ENCODE data around the gene HIRA.
A peak's percentile ranks its signal among the peaks of the same experiment; 100 is the strongest.
"Not testable (repeated sequence)": the region's sequence is repeated elsewhere in the genome, so short reads cannot be mapped to it uniquely, and the experiment has no call there.

HIRA gene

GRCh38 chr22:19306535-19306934 is 125.0 kb downstream of the HIRA start:
- H3K27me3 ChIP-seq (ENCODE audit: low read depth); H3K9me3 ChIP-seq; in situ Hi-C loops (cut with MboI; ENCODE audit: low sequenced_read_pairs); H3K4me1 ChIP-seq; H3K36me3 ChIP-seq (replicated peaks); DNase-seq (ENCODE audit: low spot score in 2 of 2); H3K4me3 ChIP-seq: not testable (repeated sequence)

DNA sequence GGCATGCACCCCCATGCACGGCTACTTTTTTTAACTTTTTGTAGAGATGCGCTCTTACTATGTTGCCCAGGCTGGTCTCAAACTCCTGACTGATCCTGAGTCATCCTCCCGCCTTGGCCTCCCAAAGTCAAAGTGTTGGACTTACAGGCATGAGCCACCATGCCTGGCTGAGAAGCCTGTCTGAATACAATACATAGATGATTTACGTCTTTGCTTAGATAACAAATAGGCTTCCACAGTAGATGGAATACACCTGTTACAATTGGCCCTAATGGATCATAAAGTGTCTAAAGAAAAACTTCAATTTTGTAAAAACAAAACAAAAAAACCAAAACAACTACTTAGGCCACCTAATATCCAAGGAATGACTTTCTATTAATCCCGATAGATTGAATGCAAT is 127.0 kb downstream of the HIRA start:
- H3K4me3 ChIP-seq, result no peak overlapping the region
- no peaks in the 10 kb centered on the region for H3K27me3 ChIP-seq (ENCODE audit: low read depth)
- H3K4me1 ChIP-seq, result no peaks in the 10 kb centered on the region
- no peaks in the 10 kb centered on the region for H3K9me3 ChIP-seq
- no peak for DNase-seq (ENCODE audit: low spot score in 2 of 2)
- in situ Hi-C loops (cut with MboI; ENCODE audit: low sequenced_read_pairs), result no loop called here
- H3K36me3 ChIP-seq (replicated peaks), result no peaks in the 10 kb centered on the region

DNA sequence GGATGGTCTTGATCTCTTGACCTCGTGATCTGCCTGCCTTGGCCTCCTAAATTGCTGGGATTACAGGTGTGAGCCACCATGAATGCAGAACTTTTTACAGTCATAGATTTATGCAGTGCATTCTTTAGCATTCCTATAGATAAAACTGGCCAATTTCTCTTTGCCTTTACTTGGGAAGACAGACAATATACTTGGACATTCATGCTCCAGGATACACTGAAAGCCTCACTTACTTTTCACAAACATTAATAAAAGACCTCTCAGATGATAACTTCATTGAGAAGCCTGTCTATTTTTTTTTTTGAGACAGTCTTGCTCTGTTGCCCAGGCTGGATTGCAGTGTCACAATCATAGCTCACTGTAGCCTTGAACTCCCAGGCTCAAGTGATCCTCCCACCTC is 127.7 kb downstream of the HIRA start:
- Histone ChIP-seq H3K4me1 (peaks cover 5% of the 10 kb centered on the region), H3K4me3 (no peak overlapping the region), H3K9me3 (no peaks in the 10 kb centered on the region), H3K36me3 (replicated peaks) (no peaks in the 10 kb centered on the region), H3K27me3 (ENCODE audit: low read depth) (no peaks in the 10 kb centered on the region)
- in situ Hi-C loops (cut with MboI; ENCODE audit: low sequenced_read_pairs), result no loop called here
- DNase-seq (ENCODE audit: low spot score in 2 of 2), result no peak

DNA sequence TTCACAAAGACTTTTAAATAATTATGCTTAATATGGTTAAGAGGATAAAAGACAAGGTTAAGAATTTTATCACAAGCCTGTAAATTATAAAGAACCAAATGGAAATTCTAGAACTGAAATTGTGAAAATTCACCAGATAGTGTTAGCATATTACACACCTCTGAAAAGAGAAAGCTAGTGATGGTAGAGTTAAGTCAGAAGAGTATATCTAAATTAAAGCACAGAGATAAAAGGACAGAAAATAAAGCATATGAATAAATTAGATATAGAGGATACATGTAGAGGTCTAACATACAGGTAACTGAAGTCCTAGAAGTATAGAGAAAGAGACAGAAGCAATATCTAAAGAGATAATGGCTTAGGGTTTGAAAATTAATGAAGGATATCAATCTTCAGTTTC is 135.8 kb downstream of the HIRA start:
- Histone ChIP-seq H3K4me1 (peaks cover 27% of the 10 kb centered on the region), H3K27me3 (ENCODE audit: low read depth) (no peaks in the 10 kb centered on the region), H3K36me3 (replicated peaks) (no peaks in the 10 kb centered on the region), H3K4me3 (no peak overlapping the region), H3K9me3 (no peaks in the 10 kb centered on the region)
- no peak for DNase-seq (ENCODE audit: low spot score in 2 of 2)
- in situ Hi-C loops (cut with MboI; ENCODE audit: low sequenced_read_pairs), result no loop called here

DNA sequence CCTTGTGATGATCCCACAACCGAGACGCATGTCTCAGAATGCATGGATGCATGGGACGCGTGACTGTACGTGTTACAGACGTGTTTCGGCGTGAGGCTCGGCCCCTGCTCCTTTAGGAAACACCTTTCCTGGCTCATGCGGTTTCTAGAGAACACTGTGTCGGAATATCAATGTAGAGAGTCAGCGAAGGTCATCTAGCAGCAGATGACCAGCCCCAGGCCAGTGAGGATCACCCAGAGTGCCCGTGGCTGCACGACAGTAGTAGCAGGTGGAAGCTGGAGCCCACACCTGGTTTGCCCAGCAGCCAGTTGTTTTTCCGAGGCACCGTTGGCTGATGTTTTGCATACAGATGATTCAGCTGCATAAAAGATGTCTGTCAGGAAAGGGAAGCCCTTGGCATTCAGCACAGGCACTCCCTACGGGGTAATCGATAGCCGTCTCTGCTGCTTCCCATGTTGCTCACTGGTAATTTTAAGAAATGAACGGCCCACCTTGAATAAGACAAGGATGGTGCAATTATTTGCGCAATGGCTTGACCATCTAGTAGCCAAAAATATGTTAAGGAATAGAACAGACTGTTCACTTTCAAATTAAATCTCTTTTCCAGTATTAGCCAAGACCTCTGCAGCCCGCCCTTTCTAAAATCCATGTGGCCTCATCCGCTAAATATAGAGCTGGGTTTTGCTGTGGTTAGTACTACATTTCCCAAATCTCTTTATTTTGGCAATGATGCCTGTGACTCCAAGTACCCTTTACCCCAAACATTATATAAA is 138.9 kb downstream of the HIRA start:
- H3K9me3 ChIP-seq, result no peaks in the 10 kb centered on the region
- no peaks in the 10 kb centered on the region for H3K27me3 ChIP-seq (ENCODE audit: low read depth)
- H3K4me3 ChIP-seq, result peak overlapping the region; percentile 54
- H3K4me1 ChIP-seq, result peaks cover 20% of the 10 kb centered on the region
- no peaks in the 10 kb centered on the region for H3K36me3 ChIP-seq (replicated peaks)
- no peak for DNase-seq (ENCODE audit: low spot score in 2 of 2)
- in situ Hi-C loops (cut with MboI; ENCODE audit: low sequenced_read_pairs), result no loop called here

GRCh38 chr22:19291580-19292457 is 139.7 kb downstream of the HIRA start, which contains the start of gene CLTCL1:
CLTCL1 (minus strand) TSS chr22:19291719; CDS start chr22:19291641, 78 bp downstream.
- in situ Hi-C loops (cut with MboI; ENCODE audit: low sequenced_read_pairs), result no loop called here
- DNase-seq (ENCODE audit: low spot score in 2 of 2), result peak; percentile 79 to 91
- Histone ChIP-seq H3K4me1 (peaks cover 20% of the 10 kb centered on the region), H3K36me3 (replicated peaks) (no peaks in the 10 kb centered on the region), H3K9me3 (no peaks in the 10 kb centered on the region), H3K27me3 (ENCODE audit: low read depth) (no peaks in the 10 kb centered on the region), H3K4me3 (peak within 1 kb of the TSS; percentile 54)

GRCh38 chr22:19291218-19291579 is 140.3 kb downstream of the HIRA start:
- H3K27me3 ChIP-seq (ENCODE audit: low read depth), result no peaks in the 10 kb centered on the region
- in situ Hi-C loops (cut with MboI; ENCODE audit: low sequenced_read_pairs), result no loop called here
- no peaks in the 10 kb centered on the region for H3K9me3 ChIP-seq
- H3K4me1 ChIP-seq, result peaks cover 20% of the 10 kb centered on the region
- peak overlapping the region; percentile 50 for H3K4me3 ChIP-seq
- H3K36me3 ChIP-seq (replicated peaks), result no peaks in the 10 kb centered on the region
- peak; percentile 32 to 70 for DNase-seq (ENCODE audit: low spot score in 2 of 2)

- Histone ChIP-seq H3K4me3 (peak overlapping the region; percentile 50), H3K4me1 (peaks cover 20% of the 10 kb centered on the region), H3K27me3 (ENCODE audit: low read depth) (no peaks in the 10 kb centered on the region), H3K36me3 (replicated peaks) (no peaks in the 10 kb centered on the region), H3K9me3 (no peaks in the 10 kb centered on the region)
- DNase-seq (ENCODE audit: low spot score in 2 of 2), result peak in 1 of 2 experiments; percentile 35
- in situ Hi-C loops (cut with MboI; ENCODE audit: low sequenced_read_pairs), result no loop called here
These were observed 140.9 kb downstream of the HIRA start for GRCh38 chr22:19290400-19291217.

DNA sequence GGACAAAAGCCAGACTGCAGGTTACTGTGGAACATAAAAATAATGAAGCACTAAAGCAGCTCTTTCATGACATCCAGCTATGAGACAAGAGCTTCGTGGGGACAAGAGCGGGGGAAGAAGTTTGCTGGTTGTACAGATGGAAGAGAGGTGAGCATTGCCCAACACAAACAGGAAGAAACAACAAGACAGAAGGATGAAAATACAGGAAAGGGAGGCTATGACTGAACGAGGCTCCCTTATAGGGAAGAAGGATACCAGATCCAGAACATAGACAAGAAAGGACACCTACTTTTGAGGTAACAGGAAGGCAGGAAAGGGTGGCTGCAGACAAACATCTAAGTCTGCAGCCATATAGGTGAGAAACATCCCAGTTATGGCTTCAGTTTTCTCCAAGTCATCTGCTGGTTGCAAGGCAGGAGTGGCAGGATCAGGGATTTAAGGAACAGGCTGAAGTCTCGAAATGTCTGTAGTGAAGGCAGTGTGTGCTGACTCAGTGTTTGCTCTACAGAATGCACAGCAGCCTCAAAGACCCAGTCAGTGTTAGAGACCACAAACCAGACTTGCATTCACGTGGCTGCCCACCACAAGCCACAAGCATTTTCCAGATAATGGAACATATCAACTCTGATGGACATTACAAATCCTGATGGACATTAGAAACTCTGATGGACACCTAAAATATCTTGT is 141.9 kb downstream of the HIRA start:
- Histone ChIP-seq H3K4me3 (no peak overlapping the region), H3K9me3 (no peaks in the 10 kb centered on the region), H3K4me1 (peaks cover 20% of the 10 kb centered on the region), H3K27me3 (ENCODE audit: low read depth) (no peaks in the 10 kb centered on the region), H3K36me3 (replicated peaks) (no peaks in the 10 kb centered on the region)
- in situ Hi-C loops (cut with MboI; ENCODE audit: low sequenced_read_pairs), result no loop called here
- no peak for DNase-seq (ENCODE audit: low spot score in 2 of 2)

- in situ Hi-C loops (cut with MboI; ENCODE audit: low sequenced_read_pairs), result no loop called here
- peaks cover 16% of the 10 kb centered on the region for H3K4me1 ChIP-seq
- no peaks in the 10 kb centered on the region for H3K9me3 ChIP-seq
- H3K36me3 ChIP-seq (replicated peaks), result no peaks in the 10 kb centered on the region
- no peak for DNase-seq (ENCODE audit: low spot score in 2 of 2)
- no peak overlapping the region for H3K4me3 ChIP-seq
- H3K27me3 ChIP-seq (ENCODE audit: low read depth), result no peaks in the 10 kb centered on the region
These were observed 143.6 kb downstream of the HIRA start for GRCh38 chr22:19287889-19288288.

- Histone ChIP-seq H3K4me3 (no peak overlapping the region), H3K27me3 (ENCODE audit: low read depth) (no peaks in the 10 kb centered on the region), H3K9me3 (no peaks in the 10 kb centered on the region), H3K4me1 (peaks cover 9% of the 10 kb centered on the region), H3K36me3 (replicated peaks) (no peaks in the 10 kb centered on the region)
- DNase-seq (ENCODE audit: low spot score in 2 of 2), result no peak
- in situ Hi-C loops (cut with MboI; ENCODE audit: low sequenced_read_pairs), result no loop called here
These were observed 144.3 kb downstream of the HIRA start for GRCh38 chr22:19287076-19287707.

DNA sequence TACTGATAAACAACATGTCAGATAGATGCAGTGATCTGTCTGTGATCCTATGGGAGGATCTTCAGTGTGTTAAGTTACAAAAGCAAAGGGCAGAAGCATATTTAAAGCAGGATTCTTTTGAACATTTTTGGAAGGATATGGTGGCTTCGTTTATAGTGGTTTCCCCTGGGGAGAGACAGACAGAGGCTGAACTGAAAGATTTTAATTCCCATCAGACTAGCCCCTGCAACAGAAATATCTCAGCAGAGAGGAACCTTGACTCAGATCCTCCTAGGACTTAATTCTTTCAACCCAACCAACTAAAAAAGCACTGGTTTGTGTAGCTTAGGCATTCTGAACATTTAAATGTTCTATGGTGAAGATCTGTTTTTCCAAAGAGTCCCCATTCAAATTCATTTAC is 145.7 kb downstream of the HIRA start:
- DNase-seq (ENCODE audit: low spot score in 2 of 2), result no peak
- Histone ChIP-seq H3K36me3 (replicated peaks) (no peaks in the 10 kb centered on the region), H3K4me3 (no peak overlapping the region), H3K4me1 (peaks cover 7% of the 10 kb centered on the region), H3K9me3 (no peaks in the 10 kb centered on the region), H3K27me3 (ENCODE audit: low read depth) (no peaks in the 10 kb centered on the region)
- in situ Hi-C loops (cut with MboI; ENCODE audit: low sequenced_read_pairs), result no loop called here
